Tibial nerve (tissue), 4 donors: Measurements from ENCODE around the gene OBP2B.

Experiments
- CTCF ChIP-seq, 5 experiments: fragments of 200-600 bp in 3 of 5; fragments of 450-650 bp in 2 of 5; sonication (generic) in 3 of 5; IDR thresholded peaks; one replicate each; pipeline ENCODE4 v1.5.1; 2016 to 2019; ENCODE audit warnings: antibody characterized with exemption in 5 of 5, mild to moderate bottlenecking in 3 of 5, moderate library complexity in 2 of 5
- EP300 ChIP-seq, 2 donors: sonication (generic); formaldehyde crosslinking; IDR thresholded peaks; one replicate each; pipeline ENCODE4 v1.6.1; 2017; ENCODE audit warnings: antibody characterized with exemption in 2 of 2, mild to moderate bottlenecking in 1 of 2
- POLR2A ChIP-seq, 2 donors: fragments of 450-650 bp; IDR thresholded peaks; one replicate each; pipeline ENCODE4 v1.6.1; 2017; ENCODE audit warnings: antibody characterized with exemption in 2 of 2, mild to moderate bottlenecking in 2 of 2, moderate library complexity in 2 of 2

GRCh38 chr9:133252301-133253020 lies 43.4 kb upstream of the OBP2B start:
- no peak for TF ChIP-seq CTCF (IDR thresholded peaks at IDR 0.05)
- TF ChIP-seq POLR2A (IDR thresholded peaks at IDR 0.05) = no peak
- TF ChIP-seq EP300 (IDR thresholded peaks at IDR 0.05) = no peak
